ENCODE results near the gene MSX1. TPM values are rescaled to one million over a fixed set of nuclear protein-coding genes. Genes with fewer than 3 reads are reported as not detected.
A peak's percentile ranks its signal among the peaks of the same experiment; 100 is the strongest.

The MSX1 gene
- total and polyA plus RNA-seq, 2 experiments from 2014 or later: 0.61 TPM; not detected in 1

DNA sequence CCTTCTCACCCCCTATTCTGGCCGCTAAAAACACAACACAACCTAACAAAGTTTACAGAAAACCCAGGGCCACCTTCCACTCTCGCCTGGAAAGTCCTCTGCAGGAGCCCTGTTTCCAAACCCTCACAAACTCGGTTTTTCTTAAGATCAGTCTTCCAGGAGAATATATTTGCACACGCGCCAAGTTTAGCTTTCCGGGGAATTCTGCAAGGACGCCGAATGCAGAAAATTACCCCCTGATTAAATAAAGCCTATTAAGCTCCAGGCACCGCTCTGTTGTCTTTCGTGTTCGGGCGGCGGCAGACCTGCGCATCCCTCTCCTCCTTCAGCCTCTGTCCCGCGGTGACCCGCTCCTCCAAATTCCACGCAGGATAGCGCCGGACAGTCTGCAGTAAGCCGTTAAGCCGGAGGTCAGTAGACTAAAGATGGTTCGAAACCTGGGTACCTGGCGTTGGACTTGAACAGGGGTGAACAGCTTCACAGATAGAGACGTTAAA, 5.0 kb downstream of the MSX1 start:
- no peak overlapping the region for H3K4me2 ChIP-seq

DNA sequence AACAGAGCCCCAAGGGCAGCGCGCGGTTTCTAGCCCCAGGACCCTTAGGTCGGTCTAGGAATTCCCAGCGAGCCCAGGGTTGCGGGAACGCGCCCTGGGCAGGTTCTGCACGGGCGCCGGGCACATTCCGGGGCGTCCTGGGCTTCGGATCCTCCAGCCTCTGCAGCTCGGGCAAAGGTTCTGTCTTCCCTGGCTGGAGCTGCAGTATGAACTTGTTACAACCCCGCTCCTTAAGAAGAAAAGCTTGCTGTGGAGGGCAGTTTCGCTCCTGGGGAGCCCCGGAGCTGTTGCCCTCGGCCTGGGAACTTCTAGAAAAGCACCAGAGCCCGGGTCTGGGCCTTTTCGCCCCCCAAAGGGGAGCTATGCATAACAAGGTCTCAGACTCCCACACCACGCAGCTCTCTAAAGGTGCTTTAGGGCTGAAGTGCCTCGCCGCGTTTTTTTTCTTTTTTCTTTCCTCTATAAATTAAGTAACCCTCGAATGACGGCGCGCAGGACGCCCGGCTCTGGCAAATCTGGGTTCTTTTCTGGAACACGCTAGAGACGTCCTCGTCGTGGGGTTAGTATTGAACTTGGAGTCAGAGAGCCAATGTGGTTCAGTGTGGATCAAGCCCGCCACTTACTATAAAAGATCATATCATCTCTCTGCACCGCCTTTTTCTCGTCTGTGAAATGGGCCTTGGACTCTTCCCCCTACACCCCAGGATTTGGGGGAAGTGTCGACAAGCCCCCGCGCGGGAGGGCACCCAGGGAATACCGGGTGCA, 5.7 kb downstream of the MSX1 start:
- no peak overlapping the region for H3K4me2 ChIP-seq
- no peaks in the 10 kb centered on the region for H3K9me2 ChIP-seq (ENCODE audit: insufficient read depth)
- Mint-ChIP-seq H3K4me3 (peak overlapping the region; percentile 43; the same call in 2 of the 3 replicates), H3K4me1 (peaks cover 44% of the 10 kb centered on the region), H3K27ac (no peak overlapping the region), H3K36me3 (ENCODE audit: low read depth) (no peaks in the 10 kb centered on the region; the same call in 2 of the 3 replicates), H3K27me3 (ENCODE audit: insufficient read depth, low read depth, poor library complexity) (peaks cover 55% of the 10 kb centered on the region), H3K9me3 (peaks cover 5% of the 10 kb centered on the region; the same call in 2 of the 3 replicates)
- ATAC-seq (peak; percentile 4; the same call in 2 of the 3 replicates), DNase-seq (ENCODE audit: low spot score) (peak; percentile 72)
- H2AFZ ChIP-seq: no peak overlapping the region
- H3K36me3 ChIP-seq (ENCODE audit: insufficient read depth): no peaks in the 10 kb centered on the region; the same call in 1 of the 2 replicates
- H3K27ac ChIP-seq (ENCODE audit: low read depth): no peak overlapping the region
- H3F3A ChIP-seq (replicated peaks; ENCODE audit: low read depth): peaks cover 19% of the 10 kb centered on the region
- H3K79me2 ChIP-seq (replicated peaks; ENCODE audit: insufficient read depth): no peaks in the 10 kb centered on the region
- peaks cover 47% of the 10 kb centered on the region for H3K4me1 ChIP-seq (ENCODE audit: insufficient read depth)
- peak overlapping the region; percentile 50; the same call in 1 of the 2 replicates for H3K4me3 ChIP-seq
- H3K27me3 ChIP-seq (ENCODE audit: insufficient read depth): peaks cover 100% of the 10 kb centered on the region
- peaks cover 68% of the 10 kb centered on the region for H4K20me1 ChIP-seq (replicated peaks; ENCODE audit: insufficient read depth)
- peak; percentile 11 for TF ChIP-seq EZH2phosphoT487 (IDR thresholded peaks at IDR 0.05; ENCODE audit: unreplicated experiment)
- TF ChIP-seq, protein P1, sequence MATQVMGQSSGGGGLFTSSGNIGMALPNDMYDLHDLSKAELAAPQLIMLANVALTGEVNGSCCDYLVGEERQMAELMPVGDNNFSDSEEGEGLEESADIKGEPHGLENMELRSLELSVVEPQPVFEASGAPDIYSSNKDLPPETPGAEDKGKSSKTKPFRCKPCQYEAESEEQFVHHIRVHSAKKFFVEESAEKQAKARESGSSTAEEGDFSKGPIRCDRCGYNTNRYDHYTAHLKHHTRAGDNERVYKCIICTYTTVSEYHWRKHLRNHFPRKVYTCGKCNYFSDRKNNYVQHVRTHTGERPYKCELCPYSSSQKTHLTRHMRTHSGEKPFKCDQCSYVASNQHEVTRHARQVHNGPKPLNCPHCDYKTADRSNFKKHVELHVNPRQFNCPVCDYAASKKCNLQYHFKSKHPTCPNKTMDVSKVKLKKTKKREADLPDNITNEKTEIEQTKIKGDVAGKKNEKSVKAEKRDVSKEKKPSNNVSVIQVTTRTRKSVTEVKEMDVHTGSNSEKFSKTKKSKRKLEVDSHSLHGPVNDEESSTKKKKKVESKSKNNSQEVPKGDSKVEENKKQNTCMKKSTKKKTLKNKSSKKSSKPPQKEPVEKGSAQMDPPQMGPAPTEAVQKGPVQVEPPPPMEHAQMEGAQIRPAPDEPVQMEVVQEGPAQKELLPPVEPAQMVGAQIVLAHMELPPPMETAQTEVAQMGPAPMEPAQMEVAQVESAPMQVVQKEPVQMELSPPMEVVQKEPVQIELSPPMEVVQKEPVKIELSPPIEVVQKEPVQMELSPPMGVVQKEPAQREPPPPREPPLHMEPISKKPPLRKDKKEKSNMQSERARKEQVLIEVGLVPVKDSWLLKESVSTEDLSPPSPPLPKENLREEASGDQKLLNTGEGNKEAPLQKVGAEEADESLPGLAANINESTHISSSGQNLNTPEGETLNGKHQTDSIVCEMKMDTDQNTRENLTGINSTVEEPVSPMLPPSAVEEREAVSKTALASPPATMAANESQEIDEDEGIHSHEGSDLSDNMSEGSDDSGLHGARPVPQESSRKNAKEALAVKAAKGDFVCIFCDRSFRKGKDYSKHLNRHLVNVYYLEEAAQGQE (IDR thresholded peaks at IDR 0.05; ENCODE audit: unreplicated experiment): no peak
- TF ChIP-seq, protein P2, sequence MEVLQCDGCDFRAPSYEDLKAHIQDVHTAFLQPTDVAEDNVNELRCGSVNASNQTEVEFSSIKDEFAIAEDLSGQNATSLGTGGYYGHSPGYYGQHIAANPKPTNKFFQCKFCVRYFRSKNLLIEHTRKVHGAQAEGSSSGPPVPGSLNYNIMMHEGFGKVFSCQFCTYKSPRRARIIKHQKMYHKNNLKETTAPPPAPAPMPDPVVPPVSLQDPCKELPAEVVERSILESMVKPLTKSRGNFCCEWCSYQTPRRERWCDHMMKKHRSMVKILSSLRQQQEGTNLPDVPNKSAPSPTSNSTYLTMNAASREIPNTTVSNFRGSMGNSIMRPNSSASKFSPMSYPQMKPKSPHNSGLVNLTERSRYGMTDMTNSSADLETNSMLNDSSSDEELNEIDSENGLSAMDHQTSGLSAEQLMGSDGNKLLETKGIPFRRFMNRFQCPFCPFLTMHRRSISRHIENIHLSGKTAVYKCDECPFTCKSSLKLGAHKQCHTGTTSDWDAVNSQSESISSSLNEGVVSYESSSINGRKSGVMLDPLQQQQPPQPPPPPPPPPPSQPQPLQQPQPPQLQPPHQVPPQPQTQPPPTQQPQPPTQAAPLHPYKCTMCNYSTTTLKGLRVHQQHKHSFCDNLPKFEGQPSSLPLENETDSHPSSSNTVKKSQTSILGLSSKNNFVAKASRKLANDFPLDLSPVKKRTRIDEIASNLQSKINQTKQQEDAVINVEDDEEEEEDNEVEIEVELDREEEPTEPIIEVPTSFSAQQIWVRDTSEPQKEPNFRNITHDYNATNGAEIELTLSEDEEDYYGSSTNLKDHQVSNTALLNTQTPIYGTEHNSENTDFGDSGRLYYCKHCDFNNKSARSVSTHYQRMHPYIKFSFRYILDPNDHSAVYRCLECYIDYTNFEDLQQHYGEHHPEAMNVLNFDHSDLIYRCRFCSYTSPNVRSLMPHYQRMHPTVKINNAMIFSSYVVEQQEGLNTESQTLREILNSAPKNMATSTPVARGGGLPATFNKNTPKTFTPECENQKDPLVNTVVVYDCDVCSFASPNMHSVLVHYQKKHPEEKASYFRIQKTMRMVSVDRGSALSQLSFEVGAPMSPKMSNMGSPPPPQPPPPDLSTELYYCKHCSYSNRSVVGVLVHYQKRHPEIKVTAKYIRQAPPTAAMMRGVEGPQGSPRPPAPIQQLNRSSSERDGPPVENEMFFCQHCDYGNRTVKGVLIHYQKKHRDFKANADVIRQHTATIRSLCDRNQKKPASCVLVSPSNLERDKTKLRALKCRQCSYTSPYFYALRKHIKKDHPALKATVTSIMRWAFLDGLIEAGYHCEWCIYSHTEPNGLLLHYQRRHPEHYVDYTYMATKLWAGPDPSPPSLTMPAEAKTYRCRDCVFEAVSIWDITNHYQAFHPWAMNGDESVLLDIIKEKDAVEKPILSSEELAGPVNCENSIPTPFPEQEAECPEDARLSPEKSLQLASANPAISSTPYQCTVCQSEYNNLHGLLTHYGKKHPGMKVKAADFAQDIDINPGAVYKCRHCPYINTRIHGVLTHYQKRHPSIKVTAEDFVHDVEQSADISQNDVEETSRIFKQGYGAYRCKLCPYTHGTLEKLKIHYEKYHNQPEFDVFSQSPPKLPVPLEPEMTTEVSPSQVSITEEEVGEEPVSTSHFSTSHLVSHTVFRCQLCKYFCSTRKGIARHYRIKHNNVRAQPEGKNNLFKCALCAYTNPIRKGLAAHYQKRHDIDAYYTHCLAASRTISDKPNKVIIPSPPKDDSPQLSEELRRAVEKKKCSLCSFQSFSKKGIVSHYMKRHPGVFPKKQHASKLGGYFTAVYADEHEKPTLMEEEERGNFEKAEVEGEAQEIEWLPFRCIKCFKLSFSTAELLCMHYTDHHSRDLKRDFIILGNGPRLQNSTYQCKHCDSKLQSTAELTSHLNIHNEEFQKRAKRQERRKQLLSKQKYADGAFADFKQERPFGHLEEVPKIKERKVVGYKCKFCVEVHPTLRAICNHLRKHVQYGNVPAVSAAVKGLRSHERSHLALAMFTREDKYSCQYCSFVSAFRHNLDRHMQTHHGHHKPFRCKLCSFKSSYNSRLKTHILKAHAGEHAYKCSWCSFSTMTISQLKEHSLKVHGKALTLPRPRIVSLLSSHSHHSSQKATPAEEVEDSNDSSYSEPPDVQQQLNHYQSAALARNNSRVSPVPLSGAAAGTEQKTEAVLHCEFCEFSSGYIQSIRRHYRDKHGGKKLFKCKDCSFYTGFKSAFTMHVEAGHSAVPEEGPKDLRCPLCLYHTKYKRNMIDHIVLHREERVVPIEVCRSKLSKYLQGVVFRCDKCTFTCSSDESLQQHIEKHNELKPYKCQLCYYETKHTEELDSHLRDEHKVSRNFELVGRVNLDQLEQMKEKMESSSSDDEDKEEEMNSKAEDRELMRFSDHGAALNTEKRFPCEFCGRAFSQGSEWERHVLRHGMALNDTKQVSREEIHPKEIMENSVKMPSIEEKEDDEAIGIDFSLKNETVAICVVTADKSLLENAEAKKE (CRISPR knock-in tag; IDR thresholded peaks at IDR 0.05): no peak
- TF ChIP-seq JUNB (IDR thresholded peaks at IDR 0.05; ENCODE audit: unreplicated experiment): no peak
- peak; percentile 96 for TF ChIP-seq EZH2 (IDR thresholded peaks at IDR 0.05; ENCODE audit: low read depth, unreplicated experiment)
- TF ChIP-seq, protein P3, sequence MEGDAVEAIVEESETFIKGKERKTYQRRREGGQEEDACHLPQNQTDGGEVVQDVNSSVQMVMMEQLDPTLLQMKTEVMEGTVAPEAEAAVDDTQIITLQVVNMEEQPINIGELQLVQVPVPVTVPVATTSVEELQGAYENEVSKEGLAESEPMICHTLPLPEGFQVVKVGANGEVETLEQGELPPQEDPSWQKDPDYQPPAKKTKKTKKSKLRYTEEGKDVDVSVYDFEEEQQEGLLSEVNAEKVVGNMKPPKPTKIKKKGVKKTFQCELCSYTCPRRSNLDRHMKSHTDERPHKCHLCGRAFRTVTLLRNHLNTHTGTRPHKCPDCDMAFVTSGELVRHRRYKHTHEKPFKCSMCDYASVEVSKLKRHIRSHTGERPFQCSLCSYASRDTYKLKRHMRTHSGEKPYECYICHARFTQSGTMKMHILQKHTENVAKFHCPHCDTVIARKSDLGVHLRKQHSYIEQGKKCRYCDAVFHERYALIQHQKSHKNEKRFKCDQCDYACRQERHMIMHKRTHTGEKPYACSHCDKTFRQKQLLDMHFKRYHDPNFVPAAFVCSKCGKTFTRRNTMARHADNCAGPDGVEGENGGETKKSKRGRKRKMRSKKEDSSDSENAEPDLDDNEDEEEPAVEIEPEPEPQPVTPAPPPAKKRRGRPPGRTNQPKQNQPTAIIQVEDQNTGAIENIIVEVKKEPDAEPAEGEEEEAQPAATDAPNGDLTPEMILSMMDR (conservative IDR thresholded peaks at IDR 0.05; ENCODE audit: low read depth in 2 of 2): no peak
- no peak for TF ChIP-seq CREB1 (CRISPR knock-in tag; IDR thresholded peaks at IDR 0.05; ENCODE audit: low read depth)

More for the DNA sequence above, 5.0 kb downstream of the MSX1 start:
- Histone ChIP-seq H3K4me1 (ENCODE audit: insufficient read depth) (peaks cover 42% of the 10 kb centered on the region), H3F3A (replicated peaks; ENCODE audit: low read depth) (peaks cover 19% of the 10 kb centered on the region), H3K79me2 (replicated peaks; ENCODE audit: insufficient read depth) (no peaks in the 10 kb centered on the region), H3K27ac (ENCODE audit: low read depth) (no peak overlapping the region), H3K36me3 (ENCODE audit: insufficient read depth) (no peaks in the 10 kb centered on the region; the same call in 1 of the 2 replicates), H4K20me1 (replicated peaks; ENCODE audit: insufficient read depth) (peaks cover 68% of the 10 kb centered on the region), H3K27me3 (ENCODE audit: insufficient read depth) (peaks cover 99% of the 10 kb centered on the region), H3K4me3 (no peak overlapping the region), H2AFZ (no peak overlapping the region), H3K9me2 (ENCODE audit: insufficient read depth) (no peaks in the 10 kb centered on the region)
- no peak overlapping the region for H3K27ac Mint-ChIP-seq
- H3K36me3 Mint-ChIP-seq (ENCODE audit: low read depth): no peaks in the 10 kb centered on the region; the same call in 2 of the 3 replicates
- H3K4me1 Mint-ChIP-seq: peaks cover 40% of the 10 kb centered on the region
- peaks cover 55% of the 10 kb centered on the region for H3K27me3 Mint-ChIP-seq (ENCODE audit: insufficient read depth, low read depth, poor library complexity)
- DNase-seq (ENCODE audit: low spot score) (no peak), ATAC-seq (no peak)
- H3K9me3 Mint-ChIP-seq: peaks cover 3% of the 10 kb centered on the region; the same call in 2 of the 3 replicates
- no peak overlapping the region for H3K4me3 Mint-ChIP-seq
- TF ChIP-seq EZH2 (IDR thresholded peaks at IDR 0.05; ENCODE audit: low read depth, unreplicated experiment) (peak; percentile 99), NANOG (IDR thresholded peaks at IDR 0.05; ENCODE audit: borderline replicate concordance) (no peak), EZH2phosphoT487 (IDR thresholded peaks at IDR 0.05; ENCODE audit: unreplicated experiment) (peak; percentile 98)

Measured in GM23338 (cell line).